Astrocyte (in vitro differentiated cells and primary cell): ENCODE results near the gene ST6GALNAC3. TPM values are rescaled to one million over a fixed set of nuclear protein-coding genes. Genes with fewer than 3 reads are reported as not detected.
A peak's percentile ranks its signal among the peaks of the same experiment; 100 is the strongest.

ENCODE experiments used
- DNase-seq: peaks from one replicate; pipeline ENCODE4 v3.0.0-alpha.2; 2010; ENCODE audit warnings: low read depth
- FAIRE-seq: peaks from 2 replicates; lab custom pipeline; 2011; peaks lifted over from hg19 to GRCh38; lab: Jason Lieb, UNC
- H2AFZ ChIP-seq: 2 replicates; pipeline ENCODE4 v1.6.0; 2012; ENCODE audit warnings: low read depth, low read length, inconsistent platforms
- H3K27ac ChIP-seq: 2 replicates; pipeline ENCODE4 v1.5.1; 2011; ENCODE audit warnings: low read depth, low read length, inconsistent platforms
- H3K27me3 ChIP-seq: 2 replicates; pipeline ENCODE4 v1.6.0; 2011; ENCODE audit warnings: low read length, inconsistent platforms; ENCODE audit not compliant: insufficient read depth
- H3K36me3 ChIP-seq: 2 replicates; pipeline ENCODE4 v1.5.1; 2011; ENCODE audit warnings: low read length, inconsistent platforms; ENCODE audit not compliant: insufficient read depth
- H3K4me1 ChIP-seq: 2 replicates; pipeline ENCODE4 v1.5.1; 2011; ENCODE audit warnings: low read length, inconsistent platforms; ENCODE audit not compliant: insufficient read depth
- H3K4me2 ChIP-seq: 2 replicates; pipeline ENCODE4 v1.6.0; 2012; ENCODE audit warnings: low read length, inconsistent platforms
- H3K4me3 ChIP-seq: 2 replicates; pipeline ENCODE4 v1.5.1; 2011; ENCODE audit warnings: low read depth, mild to moderate bottlenecking, low read length, inconsistent platforms; ENCODE audit not compliant: insufficient read depth
- H3K79me2 ChIP-seq: 2 replicates; pipeline ENCODE4 v1.6.0; 2012; ENCODE audit warnings: mild to moderate bottlenecking, low read length, inconsistent platforms; ENCODE audit not compliant: insufficient read depth
- H3K9ac ChIP-seq: 2 replicates; pipeline ENCODE4 v1.6.0; 2012; ENCODE audit warnings: mild to moderate bottlenecking, low read length, inconsistent platforms
- H3K9me3 ChIP-seq: 2 replicates; pipeline ENCODE4 v1.5.1; 2012; ENCODE audit warnings: low read depth, mild to moderate bottlenecking, low read length, inconsistent platforms; ENCODE audit not compliant: insufficient read depth
- H4K20me1 ChIP-seq: 2 replicates; pipeline ENCODE4 v1.6.0; 2012; ENCODE audit warnings: low read length, inconsistent platforms; ENCODE audit not compliant: insufficient read depth
- H3K27ac Mint-ChIP-seq: one replicate; pipeline ENCODE4 v1.8.0; 2021; ENCODE audit warnings: mild to moderate bottlenecking, mixed read lengths; ENCODE audit not compliant: unreplicated experiment
- H3K27me3 Mint-ChIP-seq: one replicate; pipeline ENCODE4 v1.8.0; 2021; ENCODE audit warnings: low read depth, mixed read lengths; ENCODE audit not compliant: unreplicated experiment
- H3K36me3 Mint-ChIP-seq: one replicate; pipeline ENCODE4 v1.8.0; 2021; ENCODE audit warnings: low read depth, mixed read lengths; ENCODE audit not compliant: unreplicated experiment
- H3K4me1 Mint-ChIP-seq: one replicate; pipeline ENCODE4 v1.8.0; 2021; ENCODE audit warnings: low read depth, mixed read lengths; ENCODE audit not compliant: unreplicated experiment
- H3K4me3 Mint-ChIP-seq: one replicate; pipeline ENCODE4 v1.8.0; 2021; ENCODE audit warnings: mild to moderate bottlenecking, moderate library complexity, mixed read lengths; ENCODE audit not compliant: unreplicated experiment
- H3K9me3 Mint-ChIP-seq: one replicate; pipeline ENCODE4 v1.8.0; 2021; ENCODE audit warnings: mild to moderate bottlenecking, mixed read lengths; ENCODE audit not compliant: unreplicated experiment
- CTCF ChIP-seq: IDR thresholded peaks from 2 replicates; pipeline ENCODE4 v1.5.1; 2011; ENCODE audit warnings: low read depth, mild to moderate bottlenecking, inconsistent platforms, low read length, moderate library complexity; ENCODE audit not compliant: insufficient read depth
- EZH2 ChIP-seq: IDR thresholded peaks from 2 replicates; pipeline ENCODE4 v1.6.1; 2012; ENCODE audit warnings: mild to moderate bottlenecking, low read length, inconsistent platforms; ENCODE audit not compliant: insufficient read depth
- total RNA-seq: library from RNA; stranded (reverse); gene quantifications from 2 replicates; pipeline ENCODE4 v1.2.1, GENCODE V29; 2021

The ST6GALNAC3 gene
- total RNA-seq, 1 donor from 2014 or later: 3.2 TPM

- no peak overlapping the region for H3K4me3 ChIP-seq
- Mint-ChIP-seq H3K9me3 (no peaks in the 10 kb centered on the region), H3K36me3 (no peaks in the 10 kb centered on the region), H3K4me3 (no peak overlapping the region), H3K4me1 (peaks cover 14% of the 10 kb centered on the region), H3K27ac (no peak overlapping the region), H3K27me3 (no peaks in the 10 kb centered on the region)
- DNase-seq: no peak
- no peaks in the 10 kb centered on the region for H3K79me2 ChIP-seq
- no peak for TF ChIP-seq CTCF
- TF ChIP-seq EZH2: no peak
- H3K9ac ChIP-seq: no peak overlapping the region
- no peak overlapping the region for H3K27ac ChIP-seq
- no peaks in the 10 kb centered on the region for H3K27me3 ChIP-seq
- H3K4me2 ChIP-seq: no peak overlapping the region
- FAIRE-seq: no peak
- no peaks in the 10 kb centered on the region for H3K36me3 ChIP-seq
- no peak overlapping the region for H2AFZ ChIP-seq
- no peaks in the 10 kb centered on the region for H3K9me3 ChIP-seq
- peaks cover 3% of the 10 kb centered on the region for H3K4me1 ChIP-seq
- no peaks in the 10 kb centered on the region for H4K20me1 ChIP-seq
Measured at GRCh38 chr1:76267631-76268030, 193.1 kb downstream of the ST6GALNAC3 start.

GRCh38 chr1:76268341-76268740, 193.8 kb downstream of the ST6GALNAC3 start:
- H3K4me1 ChIP-seq: peaks cover 3% of the 10 kb centered on the region
- TF ChIP-seq CTCF (no peak), EZH2 (no peak)
- Mint-ChIP-seq H3K4me3 (no peak overlapping the region), H3K27ac (no peak overlapping the region), H3K36me3 (no peaks in the 10 kb centered on the region), H3K27me3 (no peaks in the 10 kb centered on the region), H3K4me1 (peaks cover 14% of the 10 kb centered on the region), H3K9me3 (no peaks in the 10 kb centered on the region)
- peak; percentile 38 for DNase-seq
- no peaks in the 10 kb centered on the region for H3K36me3 ChIP-seq
- no peak overlapping the region for H3K27ac ChIP-seq
- no peaks in the 10 kb centered on the region for H4K20me1 ChIP-seq
- no peaks in the 10 kb centered on the region for H3K9me3 ChIP-seq
- no peak overlapping the region for H2AFZ ChIP-seq
- no peak for FAIRE-seq
- H3K9ac ChIP-seq: no peak overlapping the region
- no peaks in the 10 kb centered on the region for H3K27me3 ChIP-seq
- no peaks in the 10 kb centered on the region for H3K79me2 ChIP-seq
- H3K4me3 ChIP-seq: no peak overlapping the region
- peak overlapping the region; percentile 30 for H3K4me2 ChIP-seq

GRCh38 chr1:76269155-76269554, 194.6 kb downstream of the ST6GALNAC3 start:
- FAIRE-seq: no peak
- no peaks in the 10 kb centered on the region for H3K9me3 Mint-ChIP-seq
- H3K4me1 Mint-ChIP-seq: peaks cover 14% of the 10 kb centered on the region
- H3K27me3 Mint-ChIP-seq: no peaks in the 10 kb centered on the region
- Histone ChIP-seq H3K4me1 (peaks cover 3% of the 10 kb centered on the region), H3K9ac (no peak overlapping the region), H3K4me3 (no peak overlapping the region), H3K36me3 (no peaks in the 10 kb centered on the region), H3K4me2 (peak overlapping the region; percentile 30), H2AFZ (no peak overlapping the region), H3K27ac (no peak overlapping the region), H4K20me1 (no peaks in the 10 kb centered on the region), H3K79me2 (no peaks in the 10 kb centered on the region), H3K27me3 (no peaks in the 10 kb centered on the region), H3K9me3 (no peaks in the 10 kb centered on the region)
- H3K27ac Mint-ChIP-seq: peak overlapping the region; percentile 68
- H3K36me3 Mint-ChIP-seq: no peaks in the 10 kb centered on the region
- H3K4me3 Mint-ChIP-seq: no peak overlapping the region
- no peak for TF ChIP-seq CTCF
- DNase-seq: peak; percentile 84
